Esophagus squamous epithelium (tissue), 4 donors: Measurements from ENCODE around the gene FRMD1.

Experiments used
- CTCF ChIP-seq, 6 experiments: fragments of 450-650 bp in 4 of 6; fragments of 200-600 bp in 2 of 6; sonication (generic) in 2 of 6; IDR thresholded peaks; one replicate each; pipeline ENCODE4 v1.5.1; 2016 to 2019; ENCODE audit warnings: antibody characterized with exemption in 6 of 6, mild to moderate bottlenecking in 4 of 6, moderate library complexity in 4 of 6
- POLR2A ChIP-seq, 4 donors: fragments of 450-650 bp; IDR thresholded peaks; one replicate each; pipeline ENCODE4 v1.6.1; 2017; ENCODE audit warnings: antibody characterized with exemption in 4 of 4, mild to moderate bottlenecking in 4 of 4, moderate library complexity in 3 of 4

- TF ChIP-seq POLR2A (IDR thresholded peaks at IDR 0.05) (no peak), CTCF (IDR thresholded peaks at IDR 0.05) (no peak)
These were observed 16.8 kb upstream of the FRMD1 start for GRCh38 chr6:168095716-168096250.
